Measurements from ENCODE around the gene CD8A.
"Not testable (repeated sequence)": the region's sequence is repeated elsewhere in the genome, so short reads cannot be mapped to it uniquely, and the experiment has no call there.

The CD8A gene

GRCh38 chr2:86790676-86791572 lies at the start of gene CD8A:
Gene CD8A, minus strand, starts transcription at chr2:86790913. Its CDS starts 88 bp downstream, at chr2:86790825.
- peak; percentile 12 for DNase-seq

GRCh38 chr2:86839871-86840548 lies 49.3 kb upstream of the CD8A start:
- DNase-seq = not testable (repeated sequence)

GRCh38 chr2:86839455-86839854 lies 48.7 kb upstream of the CD8A start:
- not testable (repeated sequence) for DNase-seq

- not testable (repeated sequence) for DNase-seq
Measured at GRCh38 chr2:86837714-86838113, 47.0 kb upstream of the CD8A start.

GRCh38 chr2:86836915-86837695 lies 46.4 kb upstream of the CD8A start:
- DNase-seq = peak; percentile 91

- not testable (repeated sequence) for DNase-seq
Measured at GRCh38 chr2:86835548-86835889, 44.8 kb upstream of the CD8A start.

GRCh38 chr2:86833315-86833714 lies 42.6 kb upstream of the CD8A start:
- no peak for DNase-seq

GRCh38 chr2:86832334-86833096 lies 41.8 kb upstream of the CD8A start:
- DNase-seq = no peak

- no peak for DNase-seq
Measured at GRCh38 chr2:86831537-86831936, 40.8 kb upstream of the CD8A start.

GRCh38 chr2:86826951-86827350 lies 36.2 kb upstream of the CD8A start:
- no peak for DNase-seq

GRCh38 chr2:86825693-86826381 lies 35.1 kb upstream of the CD8A start:
- no peak for DNase-seq

- no peak for DNase-seq
Measured at GRCh38 chr2:86825036-86825692, 34.5 kb upstream of the CD8A start.

GRCh38 chr2:86822668-86823345 lies 32.1 kb upstream of the CD8A start:
- no peak for DNase-seq

- no peak for DNase-seq
Measured at GRCh38 chr2:86821842-86822241, 31.1 kb upstream of the CD8A start.

- DNase-seq = no peak
Measured at GRCh38 chr2:86821306-86821705, 30.6 kb upstream of the CD8A start.

GRCh38 chr2:86818957-86819356 lies 28.2 kb upstream of the CD8A start:
- no peak for DNase-seq

- no peak for DNase-seq
Measured at GRCh38 chr2:86818114-86818801, 27.5 kb upstream of the CD8A start.

- no peak for DNase-seq
Measured at GRCh38 chr2:86815611-86816010, 24.9 kb upstream of the CD8A start.

GRCh38 chr2:86809481-86810121 lies 18.9 kb upstream of the CD8A start:
- no peak for DNase-seq

All from fibroblast of skin of right biceps (primary cell).